Gastrocnemius medialis (tissue), 4 donors: ENCODE measurements around the gene ENKUR. TPM values are rescaled to one million over a fixed set of nuclear protein-coding genes. Genes with fewer than 3 reads are reported as not detected.

Experiments
- ATAC-seq, 2 donors: fragments of 150-250 bp; one replicate each; pipeline ENCODE4 v1.9.1; 2016
- DNase-seq, 2 donors: peaks; one replicate each; pipeline ENCODE4 v3.0.0-alpha.2; 2019
- H3K27ac ChIP-seq, 4 donors: fragments of 200-600 bp; sonication (generic); 1 replicate in 1 of 4; 2 replicates in 3 of 4; pipeline ENCODE4 v1.5.1; 2016 to 2018; ENCODE audit warnings: mild to moderate bottlenecking in 2 of 4, moderate library complexity in 1 of 4
- H3K27me3 ChIP-seq, 3 donors: fragments of 200-600 bp; sonication (generic) in 2 of 3; 1 replicate in 1 of 3; 2 replicates in 2 of 3; pipeline versions ENCODE4 v1.5.1 to v1.6.0; 2016 to 2019; ENCODE audit warnings: mild to moderate bottlenecking in 1 of 3, moderate library complexity in 1 of 3
- H3K36me3 ChIP-seq, 2 donors: fragments of 200-600 bp; sonication (generic) in 1 of 2; one replicate each; pipeline ENCODE4 v1.5.1; 2017 to 2018
- H3K4me1 ChIP-seq, 2 donors: fragments of 200-600 bp; sonication (generic) in 1 of 2; one replicate each; pipeline ENCODE4 v1.5.1; 2016 to 2017; ENCODE audit warnings: mild to moderate bottlenecking in 2 of 2
- H3K4me3 ChIP-seq, 4 donors: fragments of 200-600 bp; sonication (generic) in 3 of 4; 1 replicate in 1 of 4; 2 replicates in 3 of 4; pipeline ENCODE4 v1.5.1; 2016 to 2019; ENCODE audit warnings: mild to moderate bottlenecking in 2 of 4
- H3K9me3 ChIP-seq, 3 donors: fragments of 200-600 bp; sonication (generic) in 2 of 3; 1 replicate in 1 of 3; 2 replicates in 2 of 3; pipeline ENCODE4 v1.5.1; 2016 to 2019
- CTCF ChIP-seq, 5 experiments: fragments of 450-650 bp in 3 of 5; fragments of 200-600 bp in 2 of 5; sonication (generic) in 2 of 5; IDR thresholded peaks in 4 of 5; conservative IDR thresholded peaks in 1 of 5; 1 replicate in 4 of 5; 2 replicates in 1 of 5; pipeline ENCODE4 v1.5.1; 2016 to 2019; ENCODE audit warnings: antibody characterized with exemption in 5 of 5, mild to moderate bottlenecking in 3 of 5, moderate library complexity in 3 of 5
- POLR2A ChIP-seq, 2 donors: fragments of 450-650 bp; IDR thresholded peaks; one replicate each; pipeline ENCODE4 v1.6.1; 2017; ENCODE audit warnings: antibody characterized with exemption in 2 of 2, mild to moderate bottlenecking in 2 of 2, moderate library complexity in 2 of 2
- in situ Hi-C, 4 donors: fragments of 200-750 bp; cut with MboI; loops; one replicate each; pipeline versions ENCODE4 v1.15.0 to v1.8.0; 2017; ENCODE audit warnings: low sequenced_read_pairs in 4 of 4
- intact Hi-C: fragments of 100-400 bp; cut with DNase I; formaldehyde crosslinking; loops from one replicate; pipeline ENCODE4 v1.15.1; 2023; ENCODE audit warnings: low total_unique reads
- total RNA-seq, 4 donors: library from RNA; depleted of rRNA; stranded (reverse); fragments of >200 nt; gene quantifications; one replicate each; pipeline versions ENCODE4 v1.1.0 to v1.2.3, GENCODE V29; 2016

Gene ENKUR
- total RNA-seq, 4 donors from 2014 or later, result not detected

GRCh38 chr10:24935504-24936292 is 80.3 kb downstream of the ENKUR start:
- intact Hi-C loops (no loop called here), in situ Hi-C loops (no loop called here)
- Histone ChIP-seq H3K4me3 (no peak overlapping the region), H3K36me3 (no peaks in the 10 kb centered on the region), H3K4me1 (no peaks in the 10 kb centered on the region), H3K9me3 (no peaks in the 10 kb centered on the region), H3K27me3 (no peaks in the 10 kb centered on the region), H3K27ac (no peak overlapping the region)
- no peak for DNase-seq
- no peak for TF ChIP-seq POLR2A (IDR thresholded peaks at IDR 0.05)
- TF ChIP-seq CTCF (IDR thresholded peaks at IDR 0.05 in 4 of 5, conservative IDR thresholded peaks at IDR 0.05 in 1 of 5), result no peak
- no peak for ATAC-seq

Other genes with a start within 250 kb of the ENKUR start
- 1 to 10 TPM in 2 of 4 donors, under 1 TPM in 1, not detected in 1; 0.31 to 5.4 (median 2.3) TPM for gene PRTFDC1, start 63.6 kb downstream of the ENKUR start, total RNA-seq
- 1 to 10 TPM in 3 of 4 donors, under 1 TPM in 1; 0.82 to 2.0 (median 1.7) TPM for gene THNSL1, start 454 bp upstream of the ENKUR start, total RNA-seq
- under 1 TPM in 1 of 4 donors, not detected in 3; 0.04 TPM for gene GPR158, start 158.8 kb upstream of the ENKUR start, total RNA-seq